Chondrocyte (in vitro differentiated cells): ENCODE data around the gene PRKCA. TPM values are rescaled to one million over a fixed set of nuclear protein-coding genes. Genes with fewer than 3 reads are reported as not detected.
A peak's percentile ranks its signal among the peaks of the same experiment; 100 is the strongest.

Experiments
- DNase-seq: peaks from one replicate; pipeline ENCODE4 v3.0.0; 2021; ENCODE audit warnings: mixed read lengths, low spot score
- H3K27ac Mint-ChIP-seq: one replicate; pipeline ENCODE4 v1.8.0; 2021; ENCODE audit warnings: mild to moderate bottlenecking, moderate library complexity, mixed read lengths; ENCODE audit not compliant: unreplicated experiment
- H3K27me3 Mint-ChIP-seq: 2 replicates; pipeline ENCODE4 v1.8.0; 2021; ENCODE audit warnings: low read depth, mixed read lengths
- H3K36me3 Mint-ChIP-seq: 2 replicates; pipeline ENCODE4 v1.8.0; 2021; ENCODE audit warnings: low read depth, mixed read lengths
- H3K4me1 Mint-ChIP-seq: 2 replicates; pipeline ENCODE4 v1.8.0; 2021; ENCODE audit warnings: low read depth, mild to moderate bottlenecking, mixed read lengths
- H3K4me3 Mint-ChIP-seq: one replicate; pipeline ENCODE4 v1.8.0; 2021; ENCODE audit warnings: mild to moderate bottlenecking, moderate library complexity, mixed read lengths; ENCODE audit not compliant: unreplicated experiment
- H3K9me3 Mint-ChIP-seq: 2 replicates; pipeline ENCODE4 v1.8.0; 2021; ENCODE audit warnings: low read depth, mixed read lengths
- CTCF ChIP-seq: fragments of 200-600 bp; sonication (generic); IDR thresholded peaks from 2 replicates; pipeline ENCODE4 v1.5.0; 2021; ENCODE audit warnings: antibody characterized with exemption, mild to moderate bottlenecking, moderate library complexity
- total RNA-seq: library from RNA; stranded (reverse); gene quantifications from 3 replicates; pipeline ENCODE4 v1.2.1, GENCODE V29; 2021

The PRKCA gene
- total RNA-seq, 1 donor from 2014 or later = 51.5 TPM

GRCh38 chr17:66443606-66444005 lies 141.2 kb downstream of the PRKCA start:
- Mint-ChIP-seq H3K9me3 (peaks cover 5% of the 10 kb centered on the region), H3K27me3 (no peaks in the 10 kb centered on the region), H3K4me3 (no peak overlapping the region), H3K27ac (no peak overlapping the region), H3K36me3 (no peaks in the 10 kb centered on the region), H3K4me1 (peaks cover 52% of the 10 kb centered on the region)
- TF ChIP-seq CTCF = no peak
- DNase-seq = no peak

- TF ChIP-seq CTCF = no peak
- Mint-ChIP-seq H3K4me3 (no peak overlapping the region), H3K27ac (no peak overlapping the region), H3K4me1 (peaks cover 52% of the 10 kb centered on the region), H3K9me3 (peaks cover 5% of the 10 kb centered on the region), H3K36me3 (no peaks in the 10 kb centered on the region), H3K27me3 (no peaks in the 10 kb centered on the region)
- DNase-seq = no peak
Measured at GRCh38 chr17:66444031-66444430, 141.6 kb downstream of the PRKCA start.

GRCh38 chr17:66445229-66445628 lies 142.8 kb downstream of the PRKCA start:
- no peak for DNase-seq
- TF ChIP-seq CTCF = no peak
- H3K27ac Mint-ChIP-seq = peak overlapping the region; percentile 25
- peaks cover 62% of the 10 kb centered on the region for H3K4me1 Mint-ChIP-seq
- H3K27me3 Mint-ChIP-seq = no peaks in the 10 kb centered on the region
- peaks cover 5% of the 10 kb centered on the region for H3K9me3 Mint-ChIP-seq
- no peaks in the 10 kb centered on the region for H3K36me3 Mint-ChIP-seq
- H3K4me3 Mint-ChIP-seq = no peak overlapping the region

GRCh38 chr17:66446419-66446818 lies 144.0 kb downstream of the PRKCA start:
- no peak for TF ChIP-seq CTCF
- Mint-ChIP-seq H3K9me3 (peaks cover 5% of the 10 kb centered on the region), H3K4me3 (no peak overlapping the region), H3K27me3 (no peaks in the 10 kb centered on the region), H3K4me1 (peaks cover 60% of the 10 kb centered on the region), H3K36me3 (no peaks in the 10 kb centered on the region), H3K27ac (no peak overlapping the region)
- DNase-seq = no peak

GRCh38 chr17:66447159-66447558 lies 144.7 kb downstream of the PRKCA start:
- H3K36me3 Mint-ChIP-seq = no peaks in the 10 kb centered on the region

More at GRCh38 chr17:66447159-66447558, 144.7 kb downstream of the PRKCA start:
- no peak for DNase-seq
- H3K4me3 Mint-ChIP-seq = no peak overlapping the region
- H3K9me3 Mint-ChIP-seq = peaks cover 5% of the 10 kb centered on the region
- no peak for TF ChIP-seq CTCF
- no peaks in the 10 kb centered on the region for H3K27me3 Mint-ChIP-seq
- H3K4me1 Mint-ChIP-seq = peaks cover 56% of the 10 kb centered on the region
- no peak overlapping the region for H3K27ac Mint-ChIP-seq
